ENCODE measurements around the gene PFDN4. TPM values are rescaled to one million over a fixed set of nuclear protein-coding genes. Genes with fewer than 3 reads are reported as not detected.

Gene PFDN4
- total and polyA plus RNA-seq, 2 experiments from 2014 or later = 64.5 to 80.1 TPM

- 83% methylated on average over 14 of the region's 14 CpGs for WGBS, 2 experiments (ENCODE audit: low coverage in 1 of 2, low lambda C conversion rate in 2 of 2, missing lambda C conversion rate in 2 of 2)
- Histone ChIP-seq H3K4me2 (ENCODE audit: unreplicated experiment) (no peak overlapping the region), H3K9me3 (ENCODE audit: low read depth) (no peaks in the 10 kb centered on the region), H3F3A (ENCODE audit: insufficient read depth) (no peaks in the 10 kb centered on the region), H3K4me3 (no peak overlapping the region), H3K9ac (no peak overlapping the region), H2AFZ (no peak overlapping the region), H3K9me2 (ENCODE audit: insufficient read depth) (no peaks in the 10 kb centered on the region), H3K27me3 (replicated peaks; ENCODE audit: insufficient read depth) (peaks cover 30% of the 10 kb centered on the region), H3K27ac (no peak overlapping the region), H3K36me3 (ENCODE audit: low read depth) (no peaks in the 10 kb centered on the region), H3K79me2 (ENCODE audit: insufficient read depth) (no peaks in the 10 kb centered on the region), H4K20me1 (ENCODE audit: insufficient read depth) (no peaks in the 10 kb centered on the region), H3K4me1 (ENCODE audit: insufficient read depth) (no peaks in the 10 kb centered on the region)
- no peak for DNase-seq
- in situ Hi-C loops (cut with MboI) = no loop called here
- TF ChIP-seq EZH2 (IDR thresholded peaks at IDR 0.05; ENCODE audit: insufficient read depth, poor library complexity, severe bottlenecking) (no peak), EZH2phosphoT487 (IDR thresholded peaks at IDR 0.05; ENCODE audit: insufficient read depth, low read depth) (no peak)
Measured at GRCh38 chr20:54168961-54169862, 38.7 kb upstream of the PFDN4 start.

DNA sequence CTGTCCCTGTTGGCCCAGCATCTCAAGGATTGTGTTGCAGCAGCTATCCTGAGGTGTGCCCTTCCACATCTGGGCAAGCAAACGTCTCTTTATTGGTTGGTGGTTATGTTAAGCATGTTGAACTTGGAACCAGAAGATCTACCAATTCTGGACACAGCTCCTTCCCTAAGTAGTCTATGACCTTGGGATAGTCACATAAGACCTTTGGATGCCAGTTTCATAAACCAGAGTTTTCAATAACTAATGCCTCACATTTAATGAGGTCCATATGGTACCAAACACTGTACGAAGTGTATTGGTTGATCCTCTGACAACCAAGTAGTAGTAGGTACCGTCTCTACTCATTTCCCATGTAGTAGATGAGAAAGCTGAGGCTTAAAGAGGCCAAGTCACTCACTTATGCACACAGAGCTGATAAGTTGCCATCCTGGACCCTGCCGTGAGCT, 37.8 kb upstream of the PFDN4 start:
- WGBS, 2 experiments (ENCODE audit: low coverage in 1 of 2, low lambda C conversion rate in 2 of 2, missing lambda C conversion rate in 2 of 2) = 56 to 59% methylated on average over 4 of the region's 4 CpGs
- peaks cover 30% of the 10 kb centered on the region for H3K27me3 ChIP-seq (replicated peaks; ENCODE audit: insufficient read depth)

GRCh38 chr20:54170963-54171362, 36.9 kb upstream of the PFDN4 start:
- H2AFZ ChIP-seq = no peak overlapping the region
- no peaks in the 10 kb centered on the region for H4K20me1 ChIP-seq (ENCODE audit: insufficient read depth)
- no peaks in the 10 kb centered on the region for H3F3A ChIP-seq (ENCODE audit: insufficient read depth)
- no peak overlapping the region for H3K4me2 ChIP-seq (ENCODE audit: unreplicated experiment)
- TF ChIP-seq EZH2 (IDR thresholded peaks at IDR 0.05; ENCODE audit: insufficient read depth, poor library complexity, severe bottlenecking) (no peak), EZH2phosphoT487 (IDR thresholded peaks at IDR 0.05; ENCODE audit: insufficient read depth, low read depth) (no peak)
- no peak overlapping the region for H3K9ac ChIP-seq
- H3K27me3 ChIP-seq (replicated peaks; ENCODE audit: insufficient read depth) = peaks cover 30% of the 10 kb centered on the region
- in situ Hi-C loops (cut with MboI) = no loop called here
- H3K9me3 ChIP-seq (ENCODE audit: low read depth) = no peaks in the 10 kb centered on the region
- no peaks in the 10 kb centered on the region for H3K79me2 ChIP-seq (ENCODE audit: insufficient read depth)
- no peaks in the 10 kb centered on the region for H3K9me2 ChIP-seq (ENCODE audit: insufficient read depth)
- no peak overlapping the region for H3K4me3 ChIP-seq
- 55% methylated on average over 3 of the region's 3 CpGs for WGBS, 2 experiments (ENCODE audit: low coverage in 1 of 2, low lambda C conversion rate in 2 of 2, missing lambda C conversion rate in 2 of 2)
- H3K27ac ChIP-seq = no peak overlapping the region
- no peaks in the 10 kb centered on the region for H3K36me3 ChIP-seq (ENCODE audit: low read depth)
- no peak for DNase-seq
- no peaks in the 10 kb centered on the region for H3K4me1 ChIP-seq (ENCODE audit: insufficient read depth)

More for the DNA sequence above, 37.8 kb upstream of the PFDN4 start:
- in situ Hi-C loops (cut with MboI) = no loop called here
- H2AFZ ChIP-seq = no peak overlapping the region
- no peaks in the 10 kb centered on the region for H3F3A ChIP-seq (ENCODE audit: insufficient read depth)
- H3K9me3 ChIP-seq (ENCODE audit: low read depth) = no peaks in the 10 kb centered on the region
- H3K27ac ChIP-seq = no peak overlapping the region
- H4K20me1 ChIP-seq (ENCODE audit: insufficient read depth) = no peaks in the 10 kb centered on the region
- DNase-seq = no peak
- no peaks in the 10 kb centered on the region for H3K79me2 ChIP-seq (ENCODE audit: insufficient read depth)
- no peaks in the 10 kb centered on the region for H3K4me1 ChIP-seq (ENCODE audit: insufficient read depth)
- H3K9me2 ChIP-seq (ENCODE audit: insufficient read depth) = no peaks in the 10 kb centered on the region
- no peak overlapping the region for H3K9ac ChIP-seq
- no peaks in the 10 kb centered on the region for H3K36me3 ChIP-seq (ENCODE audit: low read depth)
- no peak for TF ChIP-seq EZH2 (IDR thresholded peaks at IDR 0.05; ENCODE audit: insufficient read depth, poor library complexity, severe bottlenecking)
- no peak for TF ChIP-seq EZH2phosphoT487 (IDR thresholded peaks at IDR 0.05; ENCODE audit: insufficient read depth, low read depth)
- H3K4me3 ChIP-seq = no peak overlapping the region
- no peak overlapping the region for H3K4me2 ChIP-seq (ENCODE audit: unreplicated experiment)

DNA sequence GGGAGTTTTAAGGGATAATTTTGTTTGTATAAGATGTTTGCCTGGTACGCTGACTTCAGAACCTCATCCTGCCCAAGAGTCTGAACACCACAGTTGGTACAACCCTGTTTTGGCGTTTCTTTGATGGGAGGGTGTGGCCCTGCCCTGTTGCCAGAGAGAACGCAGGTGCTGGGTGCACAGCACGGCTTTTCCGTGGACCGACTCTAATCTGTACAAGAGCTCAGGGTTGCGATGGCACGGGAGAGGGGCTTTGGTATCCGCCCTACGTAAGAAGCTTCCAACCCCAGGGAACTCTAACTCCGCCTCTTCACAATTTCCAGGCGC, 35.4 kb upstream of the PFDN4 start:
- H4K20me1 ChIP-seq (ENCODE audit: insufficient read depth) = no peaks in the 10 kb centered on the region
- no peaks in the 10 kb centered on the region for H3K9me2 ChIP-seq (ENCODE audit: insufficient read depth)
- H3K36me3 ChIP-seq (ENCODE audit: low read depth) = no peaks in the 10 kb centered on the region
- TF ChIP-seq EZH2phosphoT487 (IDR thresholded peaks at IDR 0.05; ENCODE audit: insufficient read depth, low read depth) = no peak
- no peak for TF ChIP-seq EZH2 (IDR thresholded peaks at IDR 0.05; ENCODE audit: insufficient read depth, poor library complexity, severe bottlenecking)
- no peaks in the 10 kb centered on the region for H3K79me2 ChIP-seq (ENCODE audit: insufficient read depth)
- H3F3A ChIP-seq (ENCODE audit: insufficient read depth) = no peaks in the 10 kb centered on the region
- no peak overlapping the region for H3K27ac ChIP-seq
- in situ Hi-C loops (cut with MboI) = no loop called here
- H3K4me3 ChIP-seq = no peak overlapping the region
- H3K4me2 ChIP-seq (ENCODE audit: unreplicated experiment) = no peak overlapping the region
- H3K9ac ChIP-seq = no peak overlapping the region
- H2AFZ ChIP-seq = no peak overlapping the region
- WGBS, 2 experiments (ENCODE audit: low coverage in 1 of 2, low lambda C conversion rate in 2 of 2, missing lambda C conversion rate in 2 of 2) = 40 to 49% methylated on average over 12 of the region's 12 CpGs
- DNase-seq = no peak
- peaks cover 7% of the 10 kb centered on the region; the same call in 1 of the 2 replicates for H3K4me1 ChIP-seq (ENCODE audit: insufficient read depth)
- H3K27me3 ChIP-seq (replicated peaks; ENCODE audit: insufficient read depth) = peaks cover 30% of the 10 kb centered on the region
- no peaks in the 10 kb centered on the region for H3K9me3 ChIP-seq (ENCODE audit: low read depth)

Measured in GM23248 (cell line).